A673 (cell line): Measurements from ENCODE around the gene AMZ1. TPM values are rescaled to one million over a fixed set of nuclear protein-coding genes. Genes with fewer than 3 reads are reported as not detected.

Experiments used
- BruUV-seq: library from RNA; stranded (reverse); fragments of 400-500 nt; replicated peaks from 2 replicates; lab custom pipeline; 2021; lab: Mats Ljungman, UMichigan
- CTCF ChIA-PET: fragments of 300-600 bp; sonication (Branson Sonifier 250); formaldehyde crosslinking; loops from one replicate; lab custom pipeline; 2022; ENCODE audit warnings: antibody characterized with exemption; lab: Charles Lee
- POLR2A ChIA-PET: fragments of 300-600 bp; sonication (Branson Sonifier 250); formaldehyde crosslinking; loops from one replicate; lab custom pipeline; 2022; ENCODE audit warnings: antibody characterized with exemption; ENCODE audit not compliant: low non-redundant PET; lab: Charles Lee
- DNase-seq: peaks from one replicate; pipeline ENCODE4 v3.0.0-alpha.2; 2015; ENCODE audit warnings: low spot score
- H3K27ac ChIP-seq: fragments of 200-600 bp; sonication (generic); 2 replicates; pipeline ENCODE4 v1.5.1; 2016; ENCODE audit warnings: mixed run types, low read depth, mild to moderate bottlenecking, mixed read lengths, antibody characterized with exemption, low read length; ENCODE audit not compliant: poor library complexity, severe bottlenecking
- H3K27me3 ChIP-seq: fragments of 200-600 bp; sonication (generic); replicated peaks from 2 replicates; pipeline ENCODE4 v1.6.1; 2017; ENCODE audit warnings: mixed run types, low read depth, mild to moderate bottlenecking, mixed read lengths, antibody characterized with exemption, low read length; ENCODE audit not compliant: insufficient read depth, poor library complexity
- H3K36me3 ChIP-seq: fragments of 200-600 bp; sonication (generic); 2 replicates; pipeline ENCODE4 v1.6.1; 2016; ENCODE audit warnings: mixed run types, mild to moderate bottlenecking, mixed read lengths, antibody characterized with exemption, low read length; ENCODE audit not compliant: insufficient read depth, poor library complexity, severe bottlenecking
- H3K4me1 ChIP-seq: fragments of 200-600 bp; sonication (generic); 2 replicates; pipeline ENCODE4 v1.6.1; 2017; ENCODE audit warnings: mixed run types, mild to moderate bottlenecking, mixed read lengths, antibody characterized with exemption, low read length; ENCODE audit not compliant: insufficient read depth, poor library complexity, severe bottlenecking
- H3K4me3 ChIP-seq: fragments of 200-600 bp; sonication (generic); 2 replicates; pipeline ENCODE4 v1.5.1; 2016; ENCODE audit warnings: low read depth, mixed run types, mild to moderate bottlenecking, mixed read lengths, low read length; ENCODE audit not compliant: poor library complexity, severe bottlenecking
- H3K9me3 ChIP-seq: fragments of 200-600 bp; sonication (generic); 2 replicates; pipeline ENCODE4 v1.6.1; 2016; ENCODE audit warnings: mixed run types, low read depth, mild to moderate bottlenecking, mixed read lengths, antibody characterized with exemption, low read length; ENCODE audit not compliant: poor library complexity, severe bottlenecking
- EZH2 ChIP-seq: fragments of 200-600 bp; sonication (generic); IDR thresholded peaks from 2 replicates; pipeline ENCODE4 v1.6.1; 2017; ENCODE audit warnings: borderline replicate concordance, low read depth, mild to moderate bottlenecking, mixed read lengths, antibody characterized with exemption, low read length; ENCODE audit not compliant: poor library complexity, severe bottlenecking
- intact Hi-C: fragments of 100-400 bp; cut with micrococcal nuclease; formaldehyde crosslinking; loops from one replicate; pipeline ENCODE4 v1.10.0; 2022; ENCODE audit not compliant: unreplicated experiment
- total RNA-seq: library from RNA; stranded (reverse); gene quantifications from 2 replicates; pipeline ENCODE4 v1.2.3, GENCODE V29; 2021
- TF ChIP-seq, protein P1 (sequence below): fragments of 300-800, 200-600 bp; sonication (generic); conservative IDR thresholded peaks from 2 replicates; pipeline ENCODE4 v1.5.1; 2017; ENCODE audit warnings: low read depth, mild to moderate bottlenecking, antibody characterized with exemption, low read length, moderate library complexity, mixed read lengths

AMZ1 gene
- total RNA-seq, 1 experiment from 2014 or later = not detected

DNA sequence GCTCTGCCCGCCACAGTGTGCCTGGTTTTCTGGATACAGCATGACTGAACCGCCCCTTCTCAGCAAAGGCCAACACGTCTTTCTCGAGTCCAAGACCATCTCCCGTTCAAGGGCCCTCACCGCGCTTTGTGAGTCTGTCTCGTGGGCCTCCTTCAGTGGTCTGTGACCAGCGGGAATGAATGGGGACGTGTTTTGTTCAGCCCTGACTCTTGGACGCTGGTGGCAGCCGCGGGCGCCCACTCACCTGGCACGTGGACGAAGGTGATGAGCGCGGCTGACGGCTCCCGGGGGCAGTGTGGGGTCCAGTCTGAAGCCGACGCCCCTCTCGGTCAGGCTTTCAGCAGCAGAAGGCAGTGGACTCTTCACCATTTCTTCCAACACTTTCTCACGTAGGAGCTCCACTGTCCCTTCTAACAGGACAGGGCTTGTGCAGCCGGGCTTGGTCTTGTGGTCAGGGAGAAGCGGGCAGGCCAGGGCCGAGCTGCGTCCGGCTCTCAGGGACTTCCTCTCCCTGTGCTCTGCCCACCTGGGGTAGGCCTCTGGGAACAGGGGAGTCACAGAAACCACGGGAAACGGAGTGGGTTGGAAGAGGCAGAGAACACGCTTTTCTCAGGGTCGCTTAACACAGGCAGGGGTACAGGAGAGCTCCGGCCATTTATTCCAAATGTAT is 30.4 kb downstream of the AMZ1 start:
- H3K36me3 ChIP-seq = no peaks in the 10 kb centered on the region
- intact Hi-C loops = loop anchor here (10.0 kb wide), 1 partner anchor 264 kb away; no protein-coding TSS in a partner anchor
- BruUV-seq = no TSS peak

DNA sequence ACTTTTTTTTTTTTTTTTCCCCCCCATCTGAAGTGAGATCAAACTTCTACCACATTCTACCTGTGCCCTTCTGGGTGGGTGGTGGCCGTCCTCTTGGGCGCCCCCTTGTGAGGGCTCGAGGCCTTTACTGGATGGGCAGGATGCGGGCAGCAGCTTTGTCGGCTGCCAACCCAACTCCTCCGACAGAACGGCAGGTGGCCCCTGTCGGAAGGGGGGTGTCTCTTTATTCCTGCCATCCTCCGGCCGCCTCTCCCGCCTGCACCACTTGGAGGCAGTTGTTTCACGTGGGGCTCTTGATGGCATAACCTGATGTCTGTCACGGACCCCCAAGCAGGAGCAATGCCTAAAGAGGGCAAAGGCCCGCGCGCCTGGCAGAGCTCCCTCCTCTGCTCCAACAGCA is 31.0 kb downstream of the AMZ1 start:
- Histone ChIP-seq H3K36me3 (no peaks in the 10 kb centered on the region), H3K9me3 (no peaks in the 10 kb centered on the region), H3K27ac (no peak overlapping the region), H3K4me1 (no peaks in the 10 kb centered on the region), H3K4me3 (no peak overlapping the region), H3K27me3 (no peaks in the 10 kb centered on the region)
- POLR2A ChIA-PET = no interaction called here
- no TSS peak for BruUV-seq
- CTCF ChIA-PET = interaction anchor here (0.7 to 1.1 kb wide), 3 partner anchors 9 to 1219 kb away, joined by 3 to 8 read pairs (median 7); no protein-coding TSS in a partner anchor
- TF ChIP-seq, protein P1, sequence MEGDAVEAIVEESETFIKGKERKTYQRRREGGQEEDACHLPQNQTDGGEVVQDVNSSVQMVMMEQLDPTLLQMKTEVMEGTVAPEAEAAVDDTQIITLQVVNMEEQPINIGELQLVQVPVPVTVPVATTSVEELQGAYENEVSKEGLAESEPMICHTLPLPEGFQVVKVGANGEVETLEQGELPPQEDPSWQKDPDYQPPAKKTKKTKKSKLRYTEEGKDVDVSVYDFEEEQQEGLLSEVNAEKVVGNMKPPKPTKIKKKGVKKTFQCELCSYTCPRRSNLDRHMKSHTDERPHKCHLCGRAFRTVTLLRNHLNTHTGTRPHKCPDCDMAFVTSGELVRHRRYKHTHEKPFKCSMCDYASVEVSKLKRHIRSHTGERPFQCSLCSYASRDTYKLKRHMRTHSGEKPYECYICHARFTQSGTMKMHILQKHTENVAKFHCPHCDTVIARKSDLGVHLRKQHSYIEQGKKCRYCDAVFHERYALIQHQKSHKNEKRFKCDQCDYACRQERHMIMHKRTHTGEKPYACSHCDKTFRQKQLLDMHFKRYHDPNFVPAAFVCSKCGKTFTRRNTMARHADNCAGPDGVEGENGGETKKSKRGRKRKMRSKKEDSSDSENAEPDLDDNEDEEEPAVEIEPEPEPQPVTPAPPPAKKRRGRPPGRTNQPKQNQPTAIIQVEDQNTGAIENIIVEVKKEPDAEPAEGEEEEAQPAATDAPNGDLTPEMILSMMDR = peak; percentile 74
- TF ChIP-seq EZH2 = no peak
- intact Hi-C loops = loop anchor here (10.0 kb wide), 1 partner anchor 264 kb away; no protein-coding TSS in a partner anchor
- DNase-seq = peak; percentile 49

More for the DNA sequence above, 30.4 kb downstream of the AMZ1 start:
- H3K27me3 ChIP-seq = no peaks in the 10 kb centered on the region
- ChIA-PET CTCF (interaction anchor here (0.7 to 1.1 kb wide), 3 partner anchors 8 to 1220 kb away, joined by 3 to 8 read pairs (median 7); no protein-coding TSS in a partner anchor), POLR2A (no interaction called here)
- no peaks in the 10 kb centered on the region for H3K4me1 ChIP-seq
- no peak overlapping the region for H3K4me3 ChIP-seq
- no peak for DNase-seq
- TF ChIP-seq EZH2 = no peak
- TF ChIP-seq, protein P1 = no peak
- H3K9me3 ChIP-seq = no peaks in the 10 kb centered on the region
- no peak overlapping the region for H3K27ac ChIP-seq

DNA sequence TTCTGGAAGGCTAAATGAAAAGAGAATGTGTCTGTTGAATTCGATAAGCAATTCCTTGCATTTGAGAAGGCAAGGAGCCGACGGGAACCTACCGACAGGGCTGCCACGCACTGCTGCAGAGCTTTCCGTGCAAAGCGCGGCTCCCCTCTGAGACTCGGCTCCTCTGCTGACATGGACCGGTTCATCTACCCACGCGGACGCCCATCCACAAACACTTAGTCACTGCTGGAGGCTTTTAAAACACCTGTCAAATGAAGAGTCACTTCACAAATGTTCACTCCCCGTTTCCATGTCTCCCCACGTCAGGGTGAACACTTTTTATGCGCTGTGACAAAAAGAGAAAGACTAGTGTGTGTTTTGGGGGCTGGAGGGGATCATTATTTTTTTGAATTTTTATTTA is 32.0 kb downstream of the AMZ1 start:
- no peaks in the 10 kb centered on the region for H3K9me3 ChIP-seq
- ChIA-PET CTCF (no interaction called here), POLR2A (no interaction called here)
- H3K4me1 ChIP-seq = no peaks in the 10 kb centered on the region
- no peaks in the 10 kb centered on the region for H3K27me3 ChIP-seq
- BruUV-seq = no TSS peak
- no peak for DNase-seq
- H3K36me3 ChIP-seq = no peaks in the 10 kb centered on the region
- TF ChIP-seq, protein P1 = no peak
- TF ChIP-seq EZH2 = no peak
- intact Hi-C loops = no loop called here
- H3K4me3 ChIP-seq = no peak overlapping the region
- no peak overlapping the region for H3K27ac ChIP-seq
